Nephron (organoid): ENCODE measurements around the gene EXOC3L1.

Source experiments
- H3K27ac Mint-ChIP-seq, 3 experiments: 2 replicates each; pipeline ENCODE4 v1.8.0; 2020; ENCODE audit warnings: mixed read lengths in 3 of 3, mild to moderate bottlenecking in 2 of 3, moderate library complexity in 1 of 3
- H3K27me3 Mint-ChIP-seq: 2 replicates; pipeline ENCODE4 v1.8.0; 2021; ENCODE audit warnings: low read depth, mild to moderate bottlenecking, moderate library complexity, mixed read lengths
- H3K36me3 Mint-ChIP-seq: 2 replicates; pipeline ENCODE4 v1.8.0; 2020; ENCODE audit warnings: low read depth, mixed read lengths
- H3K4me1 Mint-ChIP-seq: 2 replicates; pipeline ENCODE4 v1.8.0; 2020; ENCODE audit warnings: mixed read lengths
- H3K4me3 Mint-ChIP-seq, 3 experiments: 2 replicates each; pipeline ENCODE4 v1.8.0; 2020; ENCODE audit warnings: mild to moderate bottlenecking in 3 of 3, mixed read lengths in 3 of 3, moderate library complexity in 2 of 3
- H3K9me3 Mint-ChIP-seq: 2 replicates; pipeline ENCODE4 v1.8.0; 2020; ENCODE audit warnings: mixed read lengths
- CTCF ChIP-seq, 3 experiments: fragments of 200-600 bp; sonication (generic); IDR thresholded peaks; one replicate each; pipeline ENCODE4 v1.5.0; 2021; ENCODE audit warnings: antibody characterized with exemption in 3 of 3; ENCODE audit not compliant: unreplicated experiment in 3 of 3

The EXOC3L1 gene

GRCh38 chr16:67223992-67224391 is 34.1 kb upstream of the EXOC3L1 start:
- no peak overlapping the region for H3K4me3 Mint-ChIP-seq
- peaks cover 4% of the 10 kb centered on the region for H3K36me3 Mint-ChIP-seq
- no peaks in the 10 kb centered on the region for H3K9me3 Mint-ChIP-seq
- no peak overlapping the region for H3K27ac Mint-ChIP-seq
- no peak for TF ChIP-seq CTCF (IDR thresholded peaks at IDR 0.05; ENCODE audit: unreplicated experiment in 3 of 3)
- peaks cover 25% of the 10 kb centered on the region for H3K4me1 Mint-ChIP-seq
- H3K27me3 Mint-ChIP-seq: no peaks in the 10 kb centered on the region

GRCh38 chr16:67216612-67217490 is 26.9 kb upstream of the EXOC3L1 start:
- Mint-ChIP-seq H3K36me3 (no peaks in the 10 kb centered on the region), H3K27me3 (peaks cover 5% of the 10 kb centered on the region), H3K27ac (no peak overlapping the region), H3K4me1 (no peaks in the 10 kb centered on the region), H3K9me3 (no peaks in the 10 kb centered on the region), H3K4me3 (no peak overlapping the region)
- TF ChIP-seq CTCF (IDR thresholded peaks at IDR 0.05; ENCODE audit: unreplicated experiment in 3 of 3): no peak

GRCh38 chr16:67215706-67216105 is 25.8 kb upstream of the EXOC3L1 start:
- Mint-ChIP-seq H3K27ac (no peak overlapping the region), H3K4me3 (no peak overlapping the region), H3K9me3 (no peaks in the 10 kb centered on the region), H3K27me3 (peaks cover 5% of the 10 kb centered on the region), H3K4me1 (no peaks in the 10 kb centered on the region), H3K36me3 (no peaks in the 10 kb centered on the region)
- TF ChIP-seq CTCF (IDR thresholded peaks at IDR 0.05; ENCODE audit: unreplicated experiment in 3 of 3): no peak

- no peaks in the 10 kb centered on the region for H3K4me1 Mint-ChIP-seq
- H3K27ac Mint-ChIP-seq: peak overlapping the region in 1 of 3 experiments; percentile 50
- no peak overlapping the region for H3K4me3 Mint-ChIP-seq
- H3K36me3 Mint-ChIP-seq: no peaks in the 10 kb centered on the region
- no peak for TF ChIP-seq CTCF (IDR thresholded peaks at IDR 0.05; ENCODE audit: unreplicated experiment in 3 of 3)
- no peaks in the 10 kb centered on the region for H3K9me3 Mint-ChIP-seq
- peaks cover 5% of the 10 kb centered on the region for H3K27me3 Mint-ChIP-seq
These were observed 23.5 kb upstream of the EXOC3L1 start for GRCh38 chr16:67213197-67214019.

GRCh38 chr16:67212766-67213165 is 22.8 kb upstream of the EXOC3L1 start:
- no peaks in the 10 kb centered on the region for H3K9me3 Mint-ChIP-seq
- H3K27me3 Mint-ChIP-seq: peaks cover 5% of the 10 kb centered on the region
- H3K4me3 Mint-ChIP-seq: no peak overlapping the region
- no peaks in the 10 kb centered on the region for H3K36me3 Mint-ChIP-seq
- H3K27ac Mint-ChIP-seq: peak overlapping the region in 1 of 3 experiments; percentile 50
- H3K4me1 Mint-ChIP-seq: no peaks in the 10 kb centered on the region
- no peak for TF ChIP-seq CTCF (IDR thresholded peaks at IDR 0.05; ENCODE audit: unreplicated experiment in 3 of 3)
